GM12873 (cell line): ENCODE data around the gene CERS5.

Experiments used
- TF ChIP-seq, protein P1 (sequence below): IDR thresholded peaks from 2 replicates; pipeline ENCODE4 v1.5.1; 2012; ENCODE audit warnings: low read depth, mild to moderate bottlenecking, moderate library complexity, low read length, control low read depth; ENCODE audit not compliant: insufficient read depth; ENCODE audit errors: missing control alignments

The CERS5 gene

GRCh38 chr12:50167049-50167828 lies at the start of gene CERS5:
Gene CERS5, minus strand, starts transcription at chr12:50167369. Its CDS starts 72 bp downstream, at chr12:50167297.
- TF ChIP-seq, protein P1, sequence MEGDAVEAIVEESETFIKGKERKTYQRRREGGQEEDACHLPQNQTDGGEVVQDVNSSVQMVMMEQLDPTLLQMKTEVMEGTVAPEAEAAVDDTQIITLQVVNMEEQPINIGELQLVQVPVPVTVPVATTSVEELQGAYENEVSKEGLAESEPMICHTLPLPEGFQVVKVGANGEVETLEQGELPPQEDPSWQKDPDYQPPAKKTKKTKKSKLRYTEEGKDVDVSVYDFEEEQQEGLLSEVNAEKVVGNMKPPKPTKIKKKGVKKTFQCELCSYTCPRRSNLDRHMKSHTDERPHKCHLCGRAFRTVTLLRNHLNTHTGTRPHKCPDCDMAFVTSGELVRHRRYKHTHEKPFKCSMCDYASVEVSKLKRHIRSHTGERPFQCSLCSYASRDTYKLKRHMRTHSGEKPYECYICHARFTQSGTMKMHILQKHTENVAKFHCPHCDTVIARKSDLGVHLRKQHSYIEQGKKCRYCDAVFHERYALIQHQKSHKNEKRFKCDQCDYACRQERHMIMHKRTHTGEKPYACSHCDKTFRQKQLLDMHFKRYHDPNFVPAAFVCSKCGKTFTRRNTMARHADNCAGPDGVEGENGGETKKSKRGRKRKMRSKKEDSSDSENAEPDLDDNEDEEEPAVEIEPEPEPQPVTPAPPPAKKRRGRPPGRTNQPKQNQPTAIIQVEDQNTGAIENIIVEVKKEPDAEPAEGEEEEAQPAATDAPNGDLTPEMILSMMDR, result no peak

DNA sequence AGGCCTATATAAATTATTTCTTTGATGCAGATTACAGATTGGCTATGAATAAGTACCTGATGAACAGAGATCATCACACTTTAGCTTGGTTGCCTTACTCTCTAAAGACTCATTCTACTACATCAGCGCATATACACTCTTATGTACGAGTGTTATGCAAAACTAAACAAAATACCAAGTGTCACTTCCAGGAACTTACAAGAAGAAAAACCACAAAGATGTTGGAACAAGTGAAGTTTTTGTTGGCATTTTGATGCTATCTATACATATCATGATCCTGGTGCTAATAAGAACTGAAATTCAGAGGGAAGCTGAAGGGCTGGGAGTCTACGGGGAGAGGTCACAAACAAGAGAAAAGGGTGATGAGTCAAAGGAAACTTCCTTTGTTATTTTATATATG lies 47.9 kb upstream of the CERS5 start:
- TF ChIP-seq, protein P1, result no peak

DNA sequence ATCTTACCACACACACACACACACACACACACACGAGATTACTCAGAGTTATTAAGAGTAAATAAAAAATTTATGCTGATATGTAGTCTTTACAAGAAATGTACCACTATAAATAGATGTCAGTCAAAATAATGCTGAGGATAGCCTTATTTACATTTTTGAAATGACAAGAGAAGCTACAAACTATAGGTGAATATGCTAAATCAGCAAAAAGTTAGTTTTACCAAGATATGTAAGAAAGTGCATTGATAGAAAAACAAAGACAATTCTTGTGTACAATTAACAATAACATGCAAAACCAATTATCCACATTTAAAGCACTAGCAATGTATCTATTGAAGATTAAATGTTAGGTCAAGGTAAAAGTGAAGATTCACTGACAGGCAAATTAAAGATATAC lies 46.8 kb upstream of the CERS5 start:
- TF ChIP-seq, protein P1, result no peak

DNA sequence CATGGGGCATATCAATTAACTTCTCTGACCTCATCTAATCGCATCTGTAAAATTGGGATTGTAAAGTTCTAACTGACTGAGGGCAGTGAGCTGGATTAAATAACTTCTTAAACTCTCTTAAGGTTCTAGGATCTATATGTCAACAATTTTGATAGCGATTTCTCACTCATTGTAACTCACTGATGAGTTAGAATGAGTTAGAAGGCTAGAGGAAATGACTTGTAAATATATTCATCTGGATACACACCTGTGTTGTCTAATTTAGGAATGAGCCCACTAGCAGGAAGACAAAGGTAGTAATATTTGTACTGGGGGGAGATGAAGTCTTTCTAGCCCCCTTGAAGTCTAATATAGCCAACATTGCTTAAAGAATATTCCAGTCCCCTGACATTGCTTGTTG lies 46.3 kb upstream of the CERS5 start:
- TF ChIP-seq, protein P1, result no peak

DNA sequence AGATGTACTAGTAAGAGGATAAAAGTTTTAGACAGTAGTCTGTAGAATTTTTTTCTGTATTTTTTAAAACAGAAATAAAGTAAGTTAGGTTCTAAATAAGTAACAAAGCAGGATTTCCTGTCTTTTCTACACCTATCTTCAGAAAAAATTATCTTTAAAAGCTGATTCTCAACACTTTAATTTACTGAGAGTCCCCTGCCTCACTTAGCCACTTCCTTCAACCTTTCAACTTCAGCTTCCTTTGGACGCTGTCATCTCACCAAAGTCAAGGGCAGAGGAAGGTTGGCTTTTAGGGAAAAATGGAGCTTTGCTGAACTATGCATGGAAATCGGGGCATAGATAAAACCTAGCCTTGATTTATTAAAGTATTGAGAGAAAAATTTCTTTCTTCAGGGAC lies 44.9 kb upstream of the CERS5 start:
- TF ChIP-seq, protein P1, result no peak

DNA sequence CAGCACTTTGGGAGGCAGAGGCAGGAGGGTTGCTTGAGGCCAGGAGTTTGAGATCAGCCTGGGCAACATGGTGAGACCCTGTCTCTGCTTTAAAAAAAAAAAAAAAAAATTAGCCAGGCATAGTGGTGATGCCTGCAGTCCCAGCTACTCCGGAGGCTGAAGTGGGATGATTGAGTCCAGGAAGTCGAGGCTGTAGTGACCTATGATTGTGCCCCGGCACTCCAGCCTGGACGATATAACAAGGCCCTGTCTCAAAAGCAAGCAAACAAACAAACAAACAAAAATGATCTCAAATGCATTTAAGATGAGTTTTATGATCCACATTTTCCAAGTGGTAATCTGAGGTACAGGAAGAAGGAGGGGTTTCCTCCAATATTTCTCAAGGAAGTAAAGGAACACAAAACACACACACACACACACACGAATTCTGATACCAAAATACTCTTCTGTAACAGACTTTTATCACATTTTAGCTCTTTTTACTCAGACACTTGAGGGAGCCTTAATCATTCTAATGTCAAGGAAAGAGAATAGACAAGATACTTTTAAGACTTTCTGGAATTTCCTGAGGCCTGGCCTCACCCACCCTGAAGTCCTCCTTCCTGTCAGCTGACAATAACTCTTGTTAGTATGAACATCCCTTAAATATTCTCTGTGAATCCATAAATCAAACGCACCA lies 44.4 kb upstream of the CERS5 start:
- TF ChIP-seq, protein P1, result no peak

DNA sequence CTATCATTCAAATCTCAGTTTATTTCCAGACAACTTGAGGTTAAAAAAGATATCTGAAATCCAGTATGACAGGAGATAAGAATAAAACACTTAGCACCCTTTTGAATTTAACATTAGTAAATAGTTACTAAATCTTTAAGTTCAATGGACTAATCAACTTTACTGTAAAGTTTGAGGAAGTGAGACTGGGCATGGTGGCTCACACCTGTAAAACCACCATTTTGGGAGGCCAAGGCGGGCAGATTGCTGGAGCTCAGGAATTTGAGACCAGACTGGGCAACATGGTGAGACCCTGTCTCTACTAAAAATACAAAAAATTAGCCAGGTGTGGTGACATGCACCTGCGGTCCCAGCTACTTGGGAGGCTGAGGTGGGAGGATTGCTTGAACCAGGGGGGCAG lies 40.3 kb upstream of the CERS5 start:
- TF ChIP-seq, protein P1, result no peak
